ENCODE data around the gene KRT71.
A peak's percentile ranks its signal among the peaks of the same experiment; 100 is the strongest.
"Not testable (repeated sequence)": the region's sequence is repeated elsewhere in the genome, so short reads cannot be mapped to it uniquely, and the experiment has no call there.

The KRT71 gene

DNA sequence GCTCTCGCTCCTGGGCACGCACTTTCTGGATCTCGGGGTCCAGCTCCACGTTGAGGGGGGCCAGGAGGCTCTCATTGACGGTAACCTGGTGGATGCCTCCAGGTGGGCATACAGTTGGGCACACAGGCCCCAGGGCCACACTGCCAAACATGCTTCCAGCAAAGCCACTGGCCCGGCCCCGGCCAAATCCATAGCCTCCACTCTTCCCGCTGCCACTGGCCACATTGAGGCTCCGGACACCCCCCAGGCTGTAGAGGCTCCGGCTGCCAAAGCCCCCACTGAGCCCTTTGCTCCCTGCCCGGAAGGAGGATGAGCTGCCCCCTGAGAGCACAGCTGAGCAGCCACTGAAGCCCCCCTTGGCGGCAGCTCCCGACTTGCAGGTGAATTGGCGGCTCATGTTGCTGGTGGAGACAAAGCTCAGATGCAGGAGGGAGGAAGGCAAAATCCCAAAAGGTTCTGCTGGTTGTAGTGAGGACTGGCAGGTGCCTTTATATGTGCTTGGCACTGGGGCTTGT, at the start of gene KRT71:
KRT71 (minus strand) TSS at position 465 of the 515 bp plus-strand sequence; CDS start at position 397, 68 bp downstream.
- no peak for DNase-seq

DNA sequence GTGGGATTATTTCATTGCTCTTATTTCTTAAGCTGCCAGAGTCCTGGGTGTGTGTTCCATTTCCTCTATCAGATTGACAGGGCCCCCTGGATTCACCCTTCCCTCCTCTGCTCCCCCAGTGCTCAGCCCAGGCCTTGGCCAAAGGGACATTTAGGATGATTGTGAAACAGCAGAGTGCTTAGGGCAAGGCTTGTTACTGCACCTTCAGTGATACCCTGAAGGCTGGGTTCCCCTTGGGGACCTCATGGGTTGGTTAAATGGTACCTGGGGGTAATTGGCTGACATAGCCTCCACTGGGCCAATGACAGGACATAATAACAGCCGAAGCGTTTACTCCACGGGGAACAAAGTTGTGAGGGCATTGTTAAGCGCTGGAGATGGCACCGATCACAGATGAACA, 49.6 kb upstream of the KRT71 start:
- no peak for DNase-seq

DNA sequence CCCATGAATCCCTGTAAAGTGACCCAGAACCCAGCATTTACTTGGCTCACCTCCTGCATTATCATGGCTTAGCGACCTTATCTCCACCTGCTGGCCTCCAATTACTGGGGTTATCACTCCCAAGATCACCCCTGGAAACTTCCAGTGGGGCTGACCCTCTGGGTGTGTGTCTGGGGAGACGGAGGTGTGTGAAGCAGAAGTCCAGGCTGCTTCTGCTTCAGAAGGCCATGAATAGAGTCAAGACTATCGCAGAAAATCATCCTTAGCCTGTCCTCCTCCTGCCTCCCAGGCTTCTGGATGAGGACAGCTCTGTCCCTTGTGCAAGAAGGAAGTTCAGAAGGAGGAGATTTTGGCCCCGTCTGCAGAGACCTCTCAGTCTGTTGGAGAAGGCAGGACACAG, 48.7 kb upstream of the KRT71 start:
- no peak for DNase-seq

DNA sequence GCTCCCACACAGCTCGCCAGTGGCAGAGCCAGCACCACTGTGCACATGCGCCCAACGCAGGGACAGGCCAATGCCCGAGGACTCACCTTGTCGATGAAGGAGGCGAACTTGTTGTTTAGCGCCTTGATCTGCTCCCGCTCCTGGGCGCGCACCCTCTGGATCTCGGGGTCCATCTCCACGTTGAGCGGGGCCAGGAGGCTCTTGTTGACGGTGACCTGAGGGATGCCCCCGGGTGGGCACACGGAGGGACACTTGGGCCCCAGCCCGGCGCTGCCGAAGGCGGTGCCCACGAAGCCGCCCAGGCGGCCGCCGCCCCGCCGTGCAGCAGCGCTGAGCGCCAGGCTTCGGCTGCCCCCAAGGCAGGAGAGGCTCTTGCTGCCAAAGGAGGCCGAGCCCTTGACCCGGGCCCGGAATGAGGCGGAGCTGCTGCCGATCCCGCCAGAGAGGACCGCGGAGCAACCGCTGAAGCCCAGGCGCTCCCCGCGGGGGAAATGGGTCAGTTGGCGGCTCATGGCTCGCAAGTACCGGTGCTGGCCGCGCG, 48.1 kb upstream of the KRT71 start, which contains the start of gene KRT72:
KRT72 (minus strand) TSS at position 523 of the 541 bp plus-strand sequence; CDS start at position 512, 11 bp downstream.
- DNase-seq: no peak

DNA sequence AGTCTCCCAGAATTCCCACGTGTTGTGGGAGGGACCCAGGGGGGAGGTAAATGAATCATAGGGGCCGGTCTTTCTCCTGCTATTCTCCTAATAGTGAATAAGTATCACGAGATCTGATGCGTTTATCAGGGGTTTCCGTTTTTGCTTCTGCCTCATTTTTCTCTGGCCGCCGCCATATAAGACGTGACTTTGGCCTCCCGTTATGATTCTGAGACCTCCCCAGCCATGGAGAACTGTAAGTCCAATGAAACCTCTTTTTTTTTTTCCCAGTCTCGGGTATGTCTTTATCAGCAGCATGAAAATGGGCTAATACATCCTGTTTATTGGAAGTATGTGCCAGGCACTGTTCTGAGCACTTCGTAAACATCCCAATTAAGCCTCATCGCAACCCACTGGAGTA, 47.5 kb upstream of the KRT71 start:
- DNase-seq: no peak

DNA sequence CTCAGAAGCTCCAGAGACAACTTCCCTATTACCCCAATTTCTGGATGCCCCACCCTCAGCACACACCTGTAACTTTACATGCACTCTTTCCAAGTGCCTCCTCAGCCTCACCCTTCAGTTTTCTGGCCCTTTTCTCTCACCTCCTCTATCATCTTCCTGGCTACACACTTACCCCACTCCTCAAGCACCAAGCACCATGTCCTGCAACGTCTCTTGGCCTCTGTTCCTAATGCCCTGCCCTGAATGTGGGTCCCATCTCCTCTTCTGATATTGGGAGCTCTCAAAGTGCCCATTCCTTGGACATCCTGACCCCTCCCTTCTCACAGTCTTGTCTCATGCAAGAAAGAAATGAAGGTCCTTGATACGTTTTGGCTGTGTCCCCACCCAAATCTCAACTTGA, 47.1 kb upstream of the KRT71 start:
- no peak for DNase-seq

DNA sequence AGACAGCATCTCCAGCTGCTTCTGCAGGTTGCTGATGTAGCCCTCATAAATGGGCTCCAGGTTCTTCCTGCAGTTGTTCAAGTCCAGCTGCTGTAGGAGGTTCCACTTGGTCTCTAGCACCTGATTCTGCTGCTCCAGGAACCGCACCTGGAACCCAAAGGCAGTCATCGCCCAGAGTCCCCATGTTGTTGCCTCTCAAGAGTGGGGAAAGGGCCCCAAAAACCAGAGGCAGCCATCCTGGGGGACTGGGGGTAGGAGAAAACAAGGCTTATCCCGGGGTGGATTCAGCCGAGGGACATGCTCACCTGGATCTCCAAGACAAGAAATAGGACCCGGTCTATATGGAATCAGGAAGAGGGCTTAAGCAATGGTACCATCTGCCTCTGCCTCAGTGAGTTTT, 46.0 kb upstream of the KRT71 start:
- DNase-seq: no peak

DNA sequence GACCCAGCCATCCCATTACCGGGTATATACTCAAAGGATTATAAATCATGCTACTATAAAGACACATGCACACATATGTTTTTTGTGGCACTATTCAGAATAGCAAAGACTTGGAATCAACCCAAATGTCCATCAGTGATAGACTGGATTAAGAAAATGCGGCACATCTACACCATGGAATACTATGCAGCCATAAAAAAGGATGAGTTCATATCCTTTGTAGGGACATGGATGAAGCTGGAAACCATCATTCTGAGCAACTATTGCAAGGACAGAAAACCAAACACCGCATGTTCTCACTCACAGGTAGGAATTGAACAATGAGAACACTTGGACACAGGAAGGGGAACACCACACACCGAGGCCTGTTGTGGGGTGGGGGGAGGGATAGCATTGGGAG, 41.3 kb upstream of the KRT71 start:
- not testable (repeated sequence) for DNase-seq

DNA sequence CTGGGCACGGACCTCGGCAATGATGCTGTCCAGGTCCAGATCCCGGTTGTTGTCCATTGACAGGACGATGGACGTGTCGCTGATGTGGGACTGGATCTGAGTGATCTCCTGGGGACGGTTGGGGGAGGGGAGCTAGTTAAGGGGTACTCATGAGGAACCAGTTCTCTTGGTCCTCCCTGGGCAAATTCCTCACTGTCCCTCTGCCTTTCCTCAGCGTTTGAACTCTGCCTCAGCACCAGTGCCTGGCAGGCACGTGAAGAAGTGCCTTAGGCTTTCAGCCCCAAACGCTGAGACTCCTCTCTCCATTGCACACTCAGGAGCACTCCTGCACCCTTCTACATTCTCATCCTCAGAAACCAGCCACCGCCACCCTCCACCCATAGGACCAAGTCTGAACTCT, 38.6 kb upstream of the KRT71 start:
- no peak for DNase-seq

DNA sequence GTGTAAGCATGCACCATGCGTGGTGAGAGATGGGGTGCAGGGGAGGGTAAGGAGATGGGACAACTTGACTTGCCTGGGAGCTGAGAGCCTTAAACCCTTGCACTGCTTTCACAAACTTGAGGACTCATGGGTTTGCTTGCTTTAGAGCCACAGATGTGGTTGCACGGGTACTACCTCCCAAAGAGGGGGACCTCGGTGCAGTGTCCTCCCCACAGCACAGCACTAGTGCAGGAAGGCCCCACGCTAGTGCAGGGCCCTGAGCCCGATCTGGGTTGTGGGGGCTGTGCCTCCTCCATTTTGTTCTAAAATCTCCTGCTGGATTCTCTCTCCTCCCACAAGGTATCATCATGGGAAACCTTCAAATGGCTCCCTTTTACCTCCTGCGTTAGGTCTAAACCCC, 37.1 kb upstream of the KRT71 start:
- DNase-seq: no peak

DNA sequence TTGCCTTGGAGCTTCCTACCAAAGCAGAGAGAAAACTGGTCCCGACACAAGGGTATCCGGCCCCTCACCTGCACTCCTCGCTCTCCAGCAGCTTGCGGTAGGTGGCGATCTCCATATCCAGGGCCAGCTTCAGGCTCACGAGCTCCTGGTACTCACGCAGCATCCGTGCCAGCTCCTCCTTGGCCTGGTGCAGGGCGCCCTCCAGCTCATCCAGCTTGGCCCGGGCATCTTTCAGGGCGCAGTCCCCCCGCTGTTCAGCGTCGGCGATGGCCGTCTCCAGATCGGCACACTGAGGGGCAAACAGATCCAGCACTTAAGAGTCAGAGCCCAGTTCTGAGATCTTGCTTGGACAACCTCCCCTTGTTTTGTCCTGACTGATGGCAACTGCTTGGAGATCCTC, 34.6 kb upstream of the KRT71 start:
- DNase-seq: no peak

DNA sequence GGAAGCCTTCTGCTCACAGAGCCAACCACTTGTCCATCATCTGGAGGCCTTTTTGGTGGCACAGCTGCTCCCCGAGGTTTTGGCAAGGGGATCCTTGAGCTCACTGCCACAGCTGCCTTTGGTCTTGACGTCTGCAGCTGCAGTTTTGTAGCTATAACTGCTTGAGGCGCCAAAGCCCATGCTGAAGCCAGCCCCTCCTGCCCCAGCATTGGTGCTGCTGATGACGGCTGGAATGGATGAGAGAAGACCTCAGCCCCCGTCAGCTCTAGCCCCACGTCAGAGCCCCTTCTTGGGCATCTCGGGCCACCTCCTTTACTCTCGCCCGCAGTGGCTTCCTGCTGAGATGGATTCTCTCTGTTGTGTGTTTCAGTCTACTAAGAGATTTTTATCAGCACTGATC, 33.0 kb upstream of the KRT71 start:
- DNase-seq: no peak

DNA sequence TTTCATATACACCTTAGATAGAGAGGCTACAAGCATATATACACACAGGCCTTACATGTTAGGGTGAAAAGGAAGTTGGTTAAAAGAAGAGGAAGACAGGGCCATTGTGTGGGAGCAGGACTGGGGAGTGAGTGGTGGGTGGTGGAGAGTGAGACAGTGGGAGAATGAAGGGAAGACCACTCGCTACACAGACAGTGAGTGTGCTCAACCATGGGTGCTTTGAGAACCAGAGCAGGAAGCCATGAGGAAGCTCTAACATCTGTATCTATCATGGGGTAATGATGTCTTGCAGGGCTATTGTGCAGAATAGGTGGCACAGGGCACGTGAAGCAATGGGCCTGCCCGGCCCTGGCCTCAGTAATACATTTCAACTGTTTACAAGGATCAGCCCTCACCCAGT, 32.1 kb upstream of the KRT71 start:
- DNase-seq: no peak

DNA sequence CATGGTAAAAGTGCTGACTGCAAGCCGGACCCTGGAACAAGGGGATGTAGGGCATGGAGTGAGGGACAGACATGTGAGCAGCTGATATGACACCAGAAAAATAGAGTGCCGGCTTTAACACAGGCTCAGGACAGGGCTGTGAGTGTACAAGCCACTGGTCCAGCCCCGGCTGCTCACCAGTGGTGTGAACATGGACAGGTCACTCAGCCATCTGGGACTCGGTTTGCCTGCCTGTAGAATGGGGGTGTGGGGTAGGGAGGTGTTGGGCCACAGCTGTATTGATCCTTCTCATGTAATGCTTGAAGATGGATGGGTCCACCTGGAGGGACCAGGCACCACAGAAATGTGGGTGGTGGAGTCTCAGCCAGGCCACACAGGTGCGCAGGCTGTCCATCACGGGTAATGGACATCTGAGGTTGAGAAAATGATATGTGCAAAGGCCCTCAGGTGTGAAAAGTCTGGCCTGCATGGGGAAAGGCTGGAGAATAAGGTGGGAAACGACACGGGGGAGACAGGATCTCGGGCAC, 31.3 kb upstream of the KRT71 start:
- DNase-seq: no peak

DNA sequence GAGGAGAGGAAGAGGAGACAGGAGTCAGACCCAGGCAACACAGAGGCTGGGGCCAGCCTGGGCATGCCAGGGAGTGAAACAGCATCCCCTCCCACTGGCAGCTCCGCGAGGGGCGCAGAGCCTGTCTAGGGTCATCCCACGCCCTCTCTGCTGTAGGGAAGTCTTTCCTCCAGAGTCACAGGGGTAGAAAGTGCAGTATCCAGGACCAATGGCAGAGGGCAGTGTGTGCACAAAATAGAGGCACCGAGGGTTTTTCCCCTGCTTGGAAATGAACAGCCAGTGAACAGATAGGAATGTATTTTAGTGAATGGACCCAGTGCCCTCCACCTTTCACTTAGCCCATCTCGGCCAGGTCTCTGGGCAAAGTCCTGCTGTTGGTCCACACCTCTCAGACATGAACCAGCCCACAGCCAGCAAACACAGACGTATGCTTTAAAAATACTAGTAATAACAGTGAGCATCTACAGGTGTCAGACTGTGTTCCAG, 30.1 kb upstream of the KRT71 start:
- DNase-seq: peak; percentile 82

DNA sequence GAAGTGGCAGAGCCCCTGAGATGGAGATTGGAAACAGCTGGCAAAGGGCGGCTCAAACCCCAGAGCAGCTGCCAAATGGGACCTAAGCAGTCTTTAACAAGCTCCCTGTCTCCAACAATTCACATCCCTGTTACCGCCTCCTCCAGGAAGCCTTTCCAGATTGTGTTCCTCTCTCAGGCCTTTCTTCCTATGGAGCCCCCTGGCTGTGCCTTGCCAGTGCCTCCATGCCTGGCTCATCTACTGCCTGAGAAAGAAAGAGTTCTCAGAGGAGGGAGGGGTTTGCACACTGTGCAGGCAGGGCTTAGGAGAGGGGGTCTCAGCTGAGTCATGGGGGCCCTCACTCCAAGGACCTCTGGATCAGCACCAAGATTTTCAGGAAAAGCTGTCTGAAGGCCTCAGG, 29.5 kb upstream of the KRT71 start:
- no peak for DNase-seq

DNA sequence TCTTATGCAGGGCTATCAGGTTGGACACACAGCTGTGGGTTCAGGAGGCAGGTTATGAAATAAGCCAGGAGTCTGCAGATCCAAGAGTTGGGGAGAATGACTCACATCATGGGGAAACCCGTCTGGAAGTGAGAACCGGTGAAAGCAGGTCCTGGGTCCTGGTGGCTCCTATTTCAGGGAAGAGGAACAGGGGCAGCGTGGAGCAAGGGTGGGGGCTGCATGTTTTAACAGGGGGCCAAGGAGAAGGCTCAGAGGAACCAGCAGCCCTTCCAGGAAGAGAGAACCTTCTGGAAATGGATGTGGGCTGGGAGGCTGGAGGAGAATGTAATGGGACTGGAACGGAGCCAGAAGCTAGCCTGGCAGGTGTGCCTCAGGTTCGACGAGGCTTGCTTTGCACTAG, 28.5 kb upstream of the KRT71 start:
- peak; percentile 39 for DNase-seq

DNA sequence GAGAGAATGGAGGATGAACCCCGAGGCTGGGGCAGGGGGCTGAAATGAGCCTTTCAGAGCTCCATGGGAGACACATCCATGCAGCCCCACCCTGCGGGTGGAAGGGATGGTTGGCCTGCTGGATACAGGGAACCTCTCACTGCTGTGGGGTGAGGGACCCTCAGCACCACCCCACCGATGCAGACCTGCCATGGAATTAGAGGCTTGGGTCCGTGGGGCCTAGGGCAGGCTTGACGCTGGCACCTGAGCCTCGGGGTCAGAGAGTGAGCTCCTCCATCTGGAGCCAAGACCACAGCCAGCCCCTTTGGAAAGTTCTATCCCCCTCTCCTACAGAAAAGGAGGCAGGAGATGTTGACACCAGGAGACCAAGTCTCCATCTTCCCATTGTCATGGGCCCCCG, 28.1 kb upstream of the KRT71 start:
- no peak for DNase-seq

DNA sequence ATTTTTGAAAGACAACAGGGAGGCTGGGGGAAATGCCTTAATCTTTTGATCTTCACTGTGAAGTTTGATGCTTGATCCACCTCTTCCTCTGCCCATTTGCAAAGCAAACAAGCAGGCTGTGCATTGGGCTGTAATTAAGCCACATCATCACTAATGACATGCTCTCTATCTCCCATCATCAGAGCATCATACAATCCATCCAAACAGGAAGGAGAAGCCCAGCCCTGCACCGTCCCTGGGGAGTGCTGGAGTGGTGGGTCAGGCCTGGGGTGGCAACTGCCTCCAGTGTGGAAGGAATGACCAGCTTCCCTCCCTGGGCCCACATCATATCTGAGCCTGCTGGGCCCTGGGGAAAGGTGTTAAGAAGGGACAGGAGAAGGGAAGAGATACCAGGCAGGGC, 27.6 kb upstream of the KRT71 start:
- peak; percentile 84 for DNase-seq

DNA sequence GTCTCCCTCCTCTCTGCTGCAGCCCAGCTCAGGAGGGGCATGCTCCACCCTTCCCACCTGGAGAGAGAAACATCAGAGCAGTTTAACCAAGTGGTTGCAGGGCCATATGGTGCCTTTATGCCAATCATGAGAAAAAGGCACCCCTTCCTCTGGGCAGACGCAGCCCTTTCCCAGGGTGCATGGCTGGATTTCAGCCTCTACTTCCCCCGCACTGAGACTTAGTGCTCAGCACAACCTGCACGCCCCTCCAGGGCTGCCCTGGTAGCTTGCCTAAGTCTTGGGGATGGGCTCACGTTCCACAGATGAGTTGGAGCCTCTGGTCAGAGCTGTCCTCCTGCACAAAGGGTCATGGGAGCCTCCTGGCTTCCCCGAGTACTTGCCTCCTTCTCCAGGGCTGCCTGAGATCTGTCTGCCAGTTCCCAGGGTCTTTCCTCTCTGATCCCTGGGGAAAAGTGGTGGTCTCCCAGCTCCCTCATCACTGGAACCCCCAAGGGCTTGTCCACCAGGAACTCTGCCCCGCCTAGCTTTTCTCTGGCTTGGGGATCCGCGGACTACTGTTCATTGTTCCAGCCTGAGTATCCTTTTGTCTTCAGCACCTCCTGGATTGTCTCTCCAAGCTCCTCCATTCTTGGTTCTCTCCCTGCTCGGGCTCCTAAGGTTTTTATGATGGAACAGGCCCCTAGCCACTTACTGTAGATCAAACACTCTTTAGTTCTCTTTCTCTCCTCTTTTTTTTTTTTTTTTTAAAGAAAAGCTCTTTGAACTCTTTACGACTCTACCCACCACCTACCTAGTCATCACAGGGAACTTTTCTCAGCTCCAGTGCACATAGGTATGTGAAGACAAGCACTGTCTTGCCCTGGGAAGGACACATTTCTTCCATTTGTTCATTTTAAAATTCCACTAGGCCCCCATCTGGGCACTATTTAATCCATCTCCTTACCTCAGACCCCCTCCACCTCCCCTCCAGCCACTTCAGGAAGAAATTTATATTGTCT, 26.8 kb upstream of the KRT71 start:
- DNase-seq: no peak

DNA sequence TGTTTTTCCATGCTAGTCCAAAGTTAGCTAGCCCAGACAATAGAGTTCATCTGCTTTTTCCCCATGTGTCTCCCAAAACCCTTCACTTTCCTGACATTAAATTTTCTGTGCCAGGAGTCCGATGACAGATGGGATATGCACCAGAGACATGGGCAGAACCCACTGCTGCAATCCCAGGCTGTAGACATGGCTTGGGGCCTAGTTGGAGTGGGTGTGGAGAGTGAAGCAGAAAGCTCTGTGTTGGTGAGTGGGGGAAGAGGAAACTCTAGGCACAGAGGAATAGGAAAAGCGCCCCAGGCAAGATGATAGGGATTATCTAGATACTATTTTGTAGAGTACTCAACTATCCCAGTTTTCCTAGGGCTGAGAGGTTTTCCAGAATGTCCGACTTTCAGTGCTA, 25.5 kb upstream of the KRT71 start:
- no peak for DNase-seq

DNA sequence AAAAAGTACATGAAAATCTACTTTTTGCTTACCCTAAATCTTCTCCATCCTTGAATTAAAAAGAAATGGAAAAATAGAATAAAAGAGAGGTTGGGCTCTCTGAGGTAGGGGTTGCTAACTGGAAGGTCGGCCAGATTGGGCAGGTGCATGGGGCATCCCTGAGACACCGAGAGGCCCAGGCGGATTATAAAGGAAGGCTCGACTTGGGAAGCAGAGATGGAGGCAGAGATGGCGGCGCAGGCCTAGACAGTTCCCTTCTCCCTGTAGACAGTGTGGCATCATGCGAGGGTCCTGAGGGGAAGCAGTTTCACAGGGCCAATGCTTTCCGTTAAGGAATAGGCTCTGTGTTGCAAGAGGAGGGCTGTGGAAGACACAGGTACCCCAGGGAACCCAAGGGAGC, 24.4 kb upstream of the KRT71 start:
- DNase-seq: no peak

DNA sequence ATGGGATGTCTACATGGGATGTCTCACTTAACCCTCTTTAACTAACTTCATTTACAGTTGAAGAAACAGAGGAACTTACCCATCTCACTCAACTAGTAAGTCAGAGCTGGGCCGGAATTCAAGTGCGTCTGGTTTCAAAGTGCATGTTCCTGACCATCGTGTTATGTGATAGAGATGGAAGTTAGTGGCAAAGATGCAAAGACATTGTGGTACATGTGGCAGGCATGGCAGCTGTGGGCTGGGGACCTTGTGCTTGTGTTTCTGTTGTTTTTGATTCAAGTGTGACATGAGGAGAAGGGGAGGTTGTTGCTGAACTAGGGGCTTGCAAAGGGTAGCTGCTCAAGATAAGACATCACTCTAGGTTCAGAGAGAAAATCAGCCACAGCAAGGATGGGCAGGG, 23.0 kb upstream of the KRT71 start:
- no peak for DNase-seq

DNA sequence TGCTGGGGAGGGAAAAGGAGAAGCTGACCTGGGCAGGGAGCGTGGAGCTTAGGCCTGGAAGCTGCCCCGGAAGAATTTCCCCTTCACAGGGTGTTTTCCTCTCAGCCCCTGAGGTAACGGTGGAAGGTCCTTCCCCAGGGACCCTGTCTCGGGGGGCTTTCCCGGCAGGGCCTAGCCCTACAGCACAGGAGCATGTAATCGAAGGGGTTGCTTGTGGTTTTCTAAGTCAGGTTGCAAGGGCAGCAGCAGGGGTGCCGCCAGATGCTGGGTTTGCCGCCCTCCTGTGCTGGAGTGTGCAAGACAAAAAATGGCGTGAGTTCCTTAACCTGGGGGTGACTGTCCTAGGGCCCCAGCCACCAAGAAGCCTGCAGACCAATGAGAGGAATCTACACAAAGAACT, 22.3 kb upstream of the KRT71 start:
- no peak for DNase-seq
